Smooth muscle cell of the umbilical artery (primary cell): ENCODE data around the gene TBC1D13. TPM values are rescaled to one million over a fixed set of nuclear protein-coding genes. Genes with fewer than 3 reads are reported as not detected.

Experiments used
- total RNA-seq: library from RNA; depleted of rRNA; stranded (reverse); fragments of >200 nt; gene quantifications from 2 replicates; pipeline ENCODE4 v1.2.3, GENCODE V29; 2014

The TBC1D13 gene, protein sequence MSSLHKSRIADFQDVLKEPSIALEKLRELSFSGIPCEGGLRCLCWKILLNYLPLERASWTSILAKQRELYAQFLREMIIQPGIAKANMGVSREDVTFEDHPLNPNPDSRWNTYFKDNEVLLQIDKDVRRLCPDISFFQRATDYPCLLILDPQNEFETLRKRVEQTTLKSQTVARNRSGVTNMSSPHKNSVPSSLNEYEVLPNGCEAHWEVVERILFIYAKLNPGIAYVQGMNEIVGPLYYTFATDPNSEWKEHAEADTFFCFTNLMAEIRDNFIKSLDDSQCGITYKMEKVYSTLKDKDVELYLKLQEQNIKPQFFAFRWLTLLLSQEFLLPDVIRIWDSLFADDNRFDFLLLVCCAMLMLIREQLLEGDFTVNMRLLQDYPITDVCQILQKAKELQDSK
- total RNA-seq = 10.1 and 12.5 TPM in 2 replicates

GRCh38 chr9:128786681-128787601 lies at the start of gene TBC1D13:
Gene TBC1D13, plus strand, starts transcription at chr9:128787253. Its CDS starts 101 bp downstream, at chr9:128787354.

GRCh38 chr9:128771745-128772519 lies 15.1 kb upstream of the TBC1D13 start, which contains the start of gene ZER1:
Gene ZER1, minus strand, starts transcription at chr9:128771927. Its CDS starts 16,362 bp downstream, at chr9:128755565.

GRCh38 chr9:128818099-128818838 lies 31.2 kb downstream of the TBC1D13 start, which contains the start of gene ENDOG:
Gene ENDOG, plus strand, starts transcription at chr9:128818500. Its CDS starts 185 bp downstream, at chr9:128818685.

DNA sequence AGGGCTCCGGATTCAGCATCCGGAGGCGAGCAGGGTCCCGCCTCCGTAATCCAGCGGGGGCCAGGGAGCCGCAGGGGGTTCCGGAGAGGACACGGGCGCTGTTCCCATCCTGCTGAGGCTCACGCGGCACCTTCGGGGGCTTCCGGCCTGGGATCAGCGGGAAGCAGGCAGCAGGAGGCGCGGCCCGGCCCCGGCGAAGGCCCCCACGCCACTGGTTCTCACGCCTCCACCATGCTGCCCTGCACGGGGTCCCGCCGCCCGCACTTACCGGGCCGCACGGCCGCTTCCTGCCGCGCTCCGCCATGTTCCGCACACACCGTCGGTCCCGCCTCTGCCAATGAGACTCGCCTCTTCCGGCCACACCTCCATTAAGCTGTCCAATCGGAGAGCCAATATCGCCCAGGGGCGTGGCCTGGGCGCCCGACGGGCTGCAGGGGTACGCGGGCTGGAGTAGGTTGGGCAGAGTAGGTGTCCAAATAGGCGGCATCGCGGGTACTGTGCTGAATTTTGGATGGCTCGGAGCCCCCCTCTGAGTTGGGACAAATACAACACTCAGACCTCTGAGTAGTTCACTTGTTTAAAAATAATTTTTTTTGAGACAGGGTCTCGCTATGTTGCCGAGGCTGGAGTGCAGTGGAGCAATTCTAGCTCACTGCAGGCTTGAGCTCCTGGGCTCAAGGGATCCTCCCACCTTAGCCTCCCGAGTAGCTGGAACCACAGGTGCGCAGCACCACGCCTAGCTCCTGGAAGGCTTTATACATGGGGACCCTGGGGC lies 42.6 kb downstream of the TBC1D13 start, which contains the start of gene SPOUT1:
Gene SPOUT1 (minus strand): TSS at position 318 of the 775 bp plus-strand sequence. CDS start 14 bp downstream, at position 304.

Other genes starting within 250 kb of the TBC1D13 start
- gene SPTAN1, start 234.7 kb upstream of the TBC1D13 start, total RNA-seq = 280 and 352 TPM in 2 replicates
- gene DYNC2I2, start 130.4 kb upstream of the TBC1D13 start, total RNA-seq = 25.2 and 32.6 TPM in 2 replicates
- 381 and 459 TPM in 2 replicates for gene SET, start 98.0 kb upstream of the TBC1D13 start, total RNA-seq
- 0.89 and 1.7 TPM in 2 replicates for gene PKN3, start 84.8 kb upstream of the TBC1D13 start, total RNA-seq
- gene ZDHHC12, start 63.1 kb upstream of the TBC1D13 start, total RNA-seq = 23.5 and 41.2 TPM in 2 replicates
- gene ZER1, start 15.3 kb upstream of the TBC1D13 start, total RNA-seq = 20.5 and 37.4 TPM in 2 replicates
- 11.6 and 14.0 TPM in 2 replicates for gene ENDOG, start 31.2 kb downstream of the TBC1D13 start, total RNA-seq
- gene SPOUT1, start 42.5 kb downstream of the TBC1D13 start, total RNA-seq = 16.0 and 28.7 TPM in 2 replicates
- gene KYAT1, start 94.7 kb downstream of the TBC1D13 start, total RNA-seq = 6.5 and 13.7 TPM in 2 replicates
- gene LRRC8A, start 94.9 kb downstream of the TBC1D13 start, total RNA-seq = 29.4 and 62.0 TPM in 2 replicates
- 2.1 and 3.4 TPM in 2 replicates for gene PHYHD1, start 133.7 kb downstream of the TBC1D13 start, total RNA-seq
- gene DOLK, start 160.3 kb downstream of the TBC1D13 start, total RNA-seq = 24.0 and 36.2 TPM in 2 replicates
- 43.7 and 88.7 TPM in 2 replicates for gene NUP188, start 160.4 kb downstream of the TBC1D13 start, total RNA-seq
- gene SH3GLB2, start 241.1 kb downstream of the TBC1D13 start, total RNA-seq = 33.3 and 40.9 TPM in 2 replicates
- 21.1 and 38.8 TPM in 2 replicates for gene MIGA2, start 249.4 kb downstream of the TBC1D13 start, total RNA-seq